HEK293T (cell line): Measurements from ENCODE around the gene TES.

Experiments used
- CTCF ChIA-PET: fragments of 350-600 bp; formaldehyde crosslinking; extraction: SDS; loops from one replicate; lab custom pipeline; 2021; ENCODE audit warnings: antibody characterized with exemption, inconsistent platforms; lab: Yijun Ruan, JAX
- POLR2A ChIA-PET: fragments of 350-600 bp; formaldehyde crosslinking; extraction: SDS; loops from one replicate; lab custom pipeline; 2020; ENCODE audit warnings: antibody characterized with exemption, inconsistent platforms; lab: Yijun Ruan, JAX
- DNase-seq: peaks from one replicate; pipeline ENCODE4 v3.0.0; 2012; ENCODE audit warnings: mixed read lengths; ENCODE audit errors: extremely low spot score
- ARNT ChIP-seq: fragments of 450-650 bp; IDR thresholded peaks from 2 replicates; pipeline ENCODE4 v1.6.1; 2017; ENCODE audit warnings: mild to moderate bottlenecking
- BHLHE40 ChIP-seq: fragments of 450-650 bp; IDR thresholded peaks from 2 replicates; pipeline ENCODE4 v1.6.1; 2016; ENCODE audit warnings: mild to moderate bottlenecking, moderate library complexity, borderline replicate concordance
- CTBP1 ChIP-seq: fragments of 450-650 bp; IDR thresholded peaks from 2 replicates; pipeline ENCODE4 v1.6.1; 2016; ENCODE audit warnings: borderline replicate concordance
- ELF4 ChIP-seq: fragments of 450-650 bp; IDR thresholded peaks from 2 replicates; pipeline ENCODE4 v1.6.1; 2017; ENCODE audit warnings: antibody characterized with exemption
- FOXA1 ChIP-seq: fragments of 450-650 bp; IDR thresholded peaks from 2 replicates; pipeline ENCODE4 v1.6.1; 2016; ENCODE audit warnings: mild to moderate bottlenecking
- FOXK2 ChIP-seq: fragments of 450-650 bp; IDR thresholded peaks from 2 replicates; pipeline ENCODE4 v1.6.1; 2016; ENCODE audit warnings: mild to moderate bottlenecking
- FOXM1 ChIP-seq: fragments of 450-650 bp; IDR thresholded peaks from 2 replicates; pipeline ENCODE4 v1.6.1; 2017; ENCODE audit warnings: mild to moderate bottlenecking, borderline replicate concordance
- HDGF ChIP-seq: fragments of 450-650 bp; IDR thresholded peaks from 2 replicates; pipeline ENCODE4 v1.6.1; 2017; ENCODE audit warnings: antibody characterized with exemption, borderline replicate concordance
- L3MBTL2 ChIP-seq: fragments of 450-650 bp; conservative IDR thresholded peaks from 2 replicates; pipeline ENCODE4 v1.6.1; 2016; ENCODE audit warnings: mild to moderate bottlenecking
- LEF1 ChIP-seq: fragments of 450-650 bp; IDR thresholded peaks from 2 replicates; pipeline ENCODE4 v1.6.1; 2017; ENCODE audit warnings: mild to moderate bottlenecking, borderline replicate concordance
- NFRKB ChIP-seq: fragments of 450-650 bp; IDR thresholded peaks from 2 replicates; pipeline ENCODE4 v1.6.1; 2016; ENCODE audit warnings: mild to moderate bottlenecking, moderate library complexity
- PKNOX1 ChIP-seq: fragments of 450-650 bp; IDR thresholded peaks from 2 replicates; pipeline ENCODE4 v1.6.1; 2016
- SP1 ChIP-seq: fragments of 450-650 bp; IDR thresholded peaks from 2 replicates; pipeline ENCODE4 v1.6.1; 2017
- SUZ12 ChIP-seq: fragments of 450-650 bp; IDR thresholded peaks from 2 replicates; pipeline ENCODE4 v1.6.1; 2016; ENCODE audit warnings: mild to moderate bottlenecking
- TARDBP ChIP-seq: fragments of 450-650 bp; IDR thresholded peaks from 2 replicates; pipeline ENCODE4 v1.6.1; 2016
- ZNF384 ChIP-seq: fragments of 450-650 bp; IDR thresholded peaks from 2 replicates; pipeline ENCODE4 v1.6.1; 2016

Gene TES

GRCh38 chr7:116197360-116197759, 13.0 kb upstream of the TES start:
- TF ChIP-seq CTBP1, result no peak
- no peak for TF ChIP-seq ELF4
- no peak for TF ChIP-seq SUZ12
- no peak for TF ChIP-seq ARNT
- no peak for TF ChIP-seq FOXK2
- TF ChIP-seq BHLHE40, result no peak
- no peak for TF ChIP-seq L3MBTL2
- no peak for TF ChIP-seq ZNF384
- TF ChIP-seq HDGF, result no peak
- TF ChIP-seq LEF1, result no peak
- no peak for TF ChIP-seq FOXM1

GRCh38 chr7:116198748-116199410, 11.5 kb upstream of the TES start:
- TF ChIP-seq CTBP1 (no peak), SUZ12 (no peak), FOXM1 (no peak), ZNF384 (no peak), L3MBTL2 (no peak), SP1 (no peak), NFRKB (no peak), FOXK2 (no peak), ELF4 (no peak)
- no peak for DNase-seq
- ChIA-PET POLR2A (interaction anchor here (2.9 kb wide), 1 partner anchor 12 kb away, joined by 25 read pairs; the partner anchor contains the start of gene TES), CTCF (no interaction called here)

More at GRCh38 chr7:116197360-116197759, 13.0 kb upstream of the TES start:
- CTCF ChIA-PET, result interaction anchor here (0.7 to 0.9 kb wide), 2 partner anchors 13 to 61 kb away, joined by 3 to 4 read pairs; no protein-coding TSS in a partner anchor
- POLR2A ChIA-PET, result no interaction called here
- DNase-seq, result no peak

GRCh38 chr7:116200963-116201362, 9.4 kb upstream of the TES start:
- CTCF ChIA-PET, result interaction anchor here (1.1 kb wide), 1 partner anchor 9 kb away, joined by 3 read pairs; the partner anchor contains the start of gene TES
- TF ChIP-seq ARNT (peak; percentile 66), HDGF (no peak)
- DNase-seq, result no peak
- POLR2A ChIA-PET, result interaction anchor here (2.9 kb wide), 1 partner anchor 10 kb away, joined by 25 read pairs; the partner anchor contains the start of gene TES

GRCh38 chr7:116206141-116206540, 4.2 kb upstream of the TES start:
- no peak for TF ChIP-seq SUZ12
- TF ChIP-seq ZNF384, result no peak
- ChIA-PET POLR2A (no interaction called here), CTCF (no interaction called here)
- DNase-seq, result no peak

GRCh38 chr7:116208919-116209318, 1.4 kb upstream of the TES start:
- TF ChIP-seq ZNF384 (no peak), HDGF (no peak), FOXK2 (no peak), L3MBTL2 (no peak)
- ChIA-PET CTCF (interaction anchor here (0.7 kb wide), 1 partner anchor 392 kb away, joined by 3 read pairs; no protein-coding TSS in a partner anchor), POLR2A (interaction anchor here (0.6 kb wide), 1 partner anchor 114 kb away, joined by 3 read pairs; no protein-coding TSS in a partner anchor)
- no peak for DNase-seq

GRCh38 chr7:116209561-116210070, 723 bp upstream of the TES start:
- POLR2A ChIA-PET, result interaction anchor here (1.4 to 2.3 kb wide), 5 partner anchors 10 to 24 kb away, joined by 4 to 25 read pairs (median 8); no protein-coding TSS in a partner anchor
- CTCF ChIA-PET, result interaction anchor here (0.7 to 0.9 kb wide), 3 partner anchors 9 to 391 kb away, joined by 3 read pairs; no protein-coding TSS in a partner anchor

More at GRCh38 chr7:116209561-116210070, 723 bp upstream of the TES start:
- no peak for DNase-seq
- TF ChIP-seq SP1 (no peak), FOXM1 (no peak), PKNOX1 (no peak), ELF4 (no peak), HDGF (no peak), NFRKB (no peak), ZNF384 (no peak), TARDBP (no peak), FOXA1 (no peak), BHLHE40 (no peak), FOXK2 (no peak), LEF1 (no peak), ARNT (no peak), SUZ12 (no peak), CTBP1 (no peak), L3MBTL2 (no peak)
